KOPT-K1 (cell line): ENCODE measurements around the gene BCDIN3D.
A peak's percentile ranks its signal among the peaks of the same experiment; 100 is the strongest.

Source experiments
- H3K27ac ChIP-seq: fragments of 200-600 bp; sonication (generic); 2 replicates; pipeline ENCODE4 v1.5.1; 2016; ENCODE audit warnings: antibody characterized with exemption, mild to moderate bottlenecking, low read depth, low read length; ENCODE audit not compliant: poor library complexity, severe bottlenecking
- H3K36me3 ChIP-seq: fragments of 200-600 bp; sonication (generic); 2 replicates; pipeline ENCODE4 v1.5.1; 2017; ENCODE audit warnings: antibody characterized with exemption, mild to moderate bottlenecking, low read length, moderate library complexity; ENCODE audit not compliant: insufficient read depth
- H3K9me3 ChIP-seq: fragments of 200-600 bp; sonication (generic); 2 replicates; pipeline ENCODE4 v1.5.1; 2017; ENCODE audit warnings: antibody characterized with exemption, low read length, mild to moderate bottlenecking; ENCODE audit not compliant: insufficient read depth, poor library complexity, severe bottlenecking

The BCDIN3D gene

DNA sequence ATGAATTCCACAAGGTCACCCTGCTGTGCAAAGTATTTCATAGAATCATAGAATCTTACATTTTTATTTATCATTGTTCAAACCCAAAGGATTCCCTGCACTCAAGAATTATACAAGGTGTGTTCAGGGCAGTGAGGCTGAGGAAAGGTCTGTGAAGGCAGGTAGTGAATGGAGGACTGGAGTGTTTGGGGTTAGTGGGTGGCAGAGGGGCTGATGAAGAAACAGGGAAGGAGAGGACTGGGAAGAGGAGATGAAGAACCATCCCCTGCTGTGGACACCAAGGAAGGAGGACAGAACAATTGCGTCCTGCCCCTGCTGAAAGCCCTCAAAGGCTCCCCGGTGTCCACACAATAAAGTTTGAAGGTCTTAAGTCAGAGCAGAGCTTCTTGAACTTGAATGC, 10.8 kb upstream of the BCDIN3D start:
- H3K36me3 ChIP-seq = no peaks in the 10 kb centered on the region
- H3K9me3 ChIP-seq = no peaks in the 10 kb centered on the region
- no peak overlapping the region for H3K27ac ChIP-seq

DNA sequence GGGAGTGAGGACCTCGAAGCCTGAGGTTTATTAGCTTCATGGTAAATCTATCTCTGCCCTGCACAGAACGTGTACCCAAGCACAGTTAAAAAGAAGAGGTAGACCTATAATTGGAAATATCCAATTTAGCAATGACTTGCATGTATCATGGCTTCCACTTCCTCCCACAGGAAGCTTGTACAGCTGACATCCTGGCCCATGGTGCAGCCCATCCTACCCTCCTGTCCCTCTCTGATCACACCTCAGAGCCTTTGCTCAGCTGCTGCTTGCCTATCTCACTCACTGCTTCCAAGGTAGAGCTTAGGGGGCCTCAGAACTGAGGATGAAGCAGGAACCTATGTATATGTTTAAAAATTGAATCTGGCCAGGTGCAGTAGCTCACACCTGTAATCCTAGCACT, 4.3 kb upstream of the BCDIN3D start:
- Histone ChIP-seq H3K9me3 (no peaks in the 10 kb centered on the region), H3K27ac (peak overlapping the region; percentile 1), H3K36me3 (no peaks in the 10 kb centered on the region)

- Histone ChIP-seq H3K27ac (no peak overlapping the region), H3K36me3 (no peaks in the 10 kb centered on the region), H3K9me3 (no peaks in the 10 kb centered on the region)
Observed at GRCh38 chr12:49846032-49846431, 3.1 kb upstream of the BCDIN3D start.

DNA sequence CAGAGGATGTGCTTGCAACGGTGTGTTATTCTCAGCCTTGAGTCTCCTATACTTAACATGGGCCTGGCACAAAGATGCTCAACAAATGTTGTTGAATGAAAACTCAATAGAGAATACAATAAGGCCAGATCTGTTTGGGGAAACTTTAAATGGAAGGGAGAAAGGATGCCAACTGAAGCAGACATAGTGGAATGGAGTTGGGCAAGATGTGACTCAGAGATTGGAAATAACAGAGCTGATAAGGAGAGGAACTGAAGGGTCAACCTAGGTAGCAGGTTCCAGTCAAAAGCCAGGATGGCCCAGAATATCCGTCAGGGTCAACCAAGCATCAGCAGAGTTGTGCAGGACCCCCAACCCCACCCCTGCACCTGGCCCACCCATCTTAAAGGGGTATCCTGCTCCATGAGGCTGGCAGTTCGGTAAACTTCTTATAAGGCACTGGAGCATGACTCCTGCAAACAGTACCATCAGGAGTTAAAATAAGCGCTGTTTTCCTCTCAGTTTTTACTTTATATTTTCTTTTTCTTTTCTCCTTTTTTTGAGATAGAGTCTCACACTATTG, 1.1 kb upstream of the BCDIN3D start:
- H3K36me3 ChIP-seq = no peaks in the 10 kb centered on the region
- H3K27ac ChIP-seq = no peak overlapping the region

GRCh38 chr12:49843411-49843810, 505 bp upstream of the BCDIN3D start:
- H3K9me3 ChIP-seq = no peaks in the 10 kb centered on the region
- H3K36me3 ChIP-seq = peaks cover 3% of the 10 kb centered on the region; the same call in 1 of the 2 replicates
- peak overlapping the region; percentile 71 for H3K27ac ChIP-seq

More for the DNA sequence above, 1.1 kb upstream of the BCDIN3D start:
- no peaks in the 10 kb centered on the region for H3K9me3 ChIP-seq

DNA sequence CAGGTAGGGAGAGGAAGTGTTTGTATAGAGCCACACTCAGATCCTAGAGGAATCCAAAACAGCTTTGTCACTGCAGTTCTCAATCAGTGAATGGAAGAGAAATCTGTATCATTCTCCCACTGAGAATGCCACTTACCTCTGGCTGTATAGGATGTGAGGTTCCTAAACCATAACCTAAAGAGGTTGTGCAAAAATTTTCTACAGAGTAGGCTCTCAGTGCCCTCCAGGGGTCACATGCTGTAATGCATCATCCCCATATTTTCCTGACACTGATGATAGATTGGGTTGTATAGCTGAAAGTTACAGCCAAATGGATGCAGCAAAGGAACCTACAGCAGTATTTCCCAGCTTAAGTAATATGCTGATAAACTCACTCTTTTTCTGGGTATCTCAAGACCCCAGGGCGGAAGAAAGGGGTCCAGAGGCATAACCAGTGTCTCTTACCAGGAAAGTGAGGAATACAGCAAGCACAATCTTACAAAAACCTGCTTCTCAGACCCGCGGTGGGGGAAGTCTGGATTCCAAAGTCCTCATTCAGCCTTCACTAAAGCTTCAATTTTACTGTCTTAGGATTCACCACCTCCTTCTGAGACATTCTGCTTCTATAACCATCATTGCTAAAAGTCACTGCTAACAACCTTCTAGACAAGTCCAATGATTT, 3.8 kb downstream of the BCDIN3D start:
- Histone ChIP-seq H3K36me3 (peaks cover 5% of the 10 kb centered on the region; the same call in 1 of the 2 replicates), H3K27ac (no peak overlapping the region), H3K9me3 (no peaks in the 10 kb centered on the region)

DNA sequence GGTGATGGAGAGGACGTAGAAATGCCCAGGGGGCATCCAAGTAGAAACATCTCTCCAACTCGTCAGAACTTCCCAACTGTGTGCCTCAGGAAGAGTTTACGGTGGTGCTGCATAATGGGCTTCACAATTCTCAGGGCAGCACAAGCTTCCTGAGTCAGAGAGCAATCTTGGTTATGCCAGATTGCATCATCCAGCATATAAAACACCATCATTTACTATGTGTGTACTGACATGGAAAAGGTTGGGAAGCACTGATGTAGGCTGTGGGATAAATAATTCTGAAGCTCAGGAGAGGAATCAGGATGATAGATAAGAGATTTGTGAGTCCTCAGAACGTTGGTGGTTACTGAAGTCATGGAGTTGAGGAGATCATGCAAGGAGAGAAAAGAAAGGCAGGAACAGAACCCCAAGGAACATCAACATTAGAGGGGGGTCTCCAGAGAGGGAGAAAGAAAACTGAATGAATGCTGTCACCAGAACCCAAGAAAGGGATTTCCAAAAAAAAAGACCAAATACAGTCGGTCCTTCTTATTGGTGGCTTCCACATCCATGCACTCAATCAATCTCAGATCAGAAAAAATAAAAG, 10.0 kb downstream of the BCDIN3D start:
- H3K36me3 ChIP-seq = no peaks in the 10 kb centered on the region
- H3K9me3 ChIP-seq = no peaks in the 10 kb centered on the region
- no peak overlapping the region for H3K27ac ChIP-seq

DNA sequence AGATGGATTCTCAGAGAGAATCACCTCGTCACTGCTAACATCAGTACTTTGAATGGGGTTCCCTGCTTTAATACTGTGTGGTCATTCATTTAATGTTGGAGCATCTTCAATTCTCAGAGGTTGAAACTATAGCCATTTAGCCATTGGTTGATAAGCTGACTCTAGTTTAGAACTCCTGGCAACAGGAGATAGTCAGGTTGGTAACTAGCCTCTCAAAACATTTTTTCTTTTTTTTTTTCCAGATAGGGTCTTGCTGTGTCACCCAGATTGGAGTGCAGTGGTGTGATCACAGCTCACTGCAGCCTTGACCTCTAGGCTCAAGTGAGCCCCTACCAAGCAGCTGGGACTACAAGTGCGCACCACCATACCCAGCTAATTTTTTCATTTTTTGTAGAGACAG, 11.2 kb downstream of the BCDIN3D start:
- Histone ChIP-seq H3K9me3 (no peaks in the 10 kb centered on the region), H3K27ac (no peak overlapping the region), H3K36me3 (no peaks in the 10 kb centered on the region)

- Histone ChIP-seq H3K9me3 (no peaks in the 10 kb centered on the region), H3K27ac (peak within 1 kb of the TSS; percentile 65), H3K36me3 (no peaks in the 10 kb centered on the region)
Observed at GRCh38 chr12:49828133-49829091, 14.5 kb downstream of the BCDIN3D start, which contains the start of gene NCKAP5L. Gene NCKAP5L, minus strand, starts transcription at chr12:49828413. Its CDS starts 24,369 bp downstream, at chr12:49804044.

DNA sequence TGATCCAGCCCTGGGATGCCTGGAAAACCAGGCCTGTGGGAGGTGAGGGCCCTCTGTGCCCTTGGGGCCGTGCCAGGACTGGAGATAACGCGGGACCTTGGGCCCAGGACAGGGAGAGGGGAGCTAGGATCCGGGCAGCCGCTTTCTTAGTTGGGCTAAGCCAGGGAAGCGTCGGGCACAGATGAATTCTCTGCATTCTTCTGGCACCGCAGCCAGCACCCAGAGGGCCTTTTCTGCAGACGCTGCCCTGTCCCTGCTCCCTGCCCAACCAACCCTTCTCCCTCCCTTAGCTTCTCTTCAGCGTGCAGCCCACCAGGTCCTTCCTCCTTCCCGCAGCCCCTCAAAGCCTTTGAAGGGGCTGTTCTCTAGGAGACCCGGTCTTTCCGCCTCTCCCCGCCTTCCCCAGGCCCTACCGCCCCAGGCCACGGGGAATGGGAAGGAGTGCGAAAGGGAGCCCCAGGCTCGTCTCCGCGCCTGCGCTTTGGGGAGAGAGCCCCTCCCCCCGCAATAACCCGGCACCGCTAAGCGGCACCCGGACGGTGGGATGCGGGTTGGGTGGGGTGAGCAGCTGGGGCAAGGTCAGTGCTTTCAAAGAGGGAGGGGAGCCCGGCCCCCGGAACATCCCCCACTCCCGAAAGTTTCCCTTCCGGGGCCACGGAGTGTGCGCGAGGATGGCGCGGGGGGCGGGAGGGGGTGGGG, 15.4 kb downstream of the BCDIN3D start:
- Histone ChIP-seq H3K9me3 (no peaks in the 10 kb centered on the region), H3K27ac (peak overlapping the region; percentile 65), H3K36me3 (peaks cover 6% of the 10 kb centered on the region; the same call in 1 of the 2 replicates)

DNA sequence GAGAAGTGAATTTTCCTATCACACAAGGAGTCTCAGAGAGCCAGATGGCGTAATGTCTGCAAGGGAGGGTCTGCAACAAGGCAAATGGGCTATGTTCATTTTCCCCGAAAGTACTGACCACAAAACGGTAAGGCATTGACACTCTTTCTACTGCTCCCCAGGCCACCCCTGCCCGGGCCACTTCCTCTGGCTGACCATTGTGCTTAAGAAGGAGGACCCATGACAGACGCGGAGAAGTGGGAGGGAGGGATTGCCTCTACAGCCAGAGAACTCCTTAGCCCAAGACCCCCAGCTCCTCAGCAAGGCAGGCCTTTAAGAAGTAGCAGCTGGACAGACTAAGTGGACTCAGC, 15.9 kb downstream of the BCDIN3D start:
- Histone ChIP-seq H3K27ac (peak overlapping the region; percentile 65), H3K9me3 (no peaks in the 10 kb centered on the region), H3K36me3 (peaks cover 11% of the 10 kb centered on the region; the same call in 1 of the 2 replicates)

DNA sequence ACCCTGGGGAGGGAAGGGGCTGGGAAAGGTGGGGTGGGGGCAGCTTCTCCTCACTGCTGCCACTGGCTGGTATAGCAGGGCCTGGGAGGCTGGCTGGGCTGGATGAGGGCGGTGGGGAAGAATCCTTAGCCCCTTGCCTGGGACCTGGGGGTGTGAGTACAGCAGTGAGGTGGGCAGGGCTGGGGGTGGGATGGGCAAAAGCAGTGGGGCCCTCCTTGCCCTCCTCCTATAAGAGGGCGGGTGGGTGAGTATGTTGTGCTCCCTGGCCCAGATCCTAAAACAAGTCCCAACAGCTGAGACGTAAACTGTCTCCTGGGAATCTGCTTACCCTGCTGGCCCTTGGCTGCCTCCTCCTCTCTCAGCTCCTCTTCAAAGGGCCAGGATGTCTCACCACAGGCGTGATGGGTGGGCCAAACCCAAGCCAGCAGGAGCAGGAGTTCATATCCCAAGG, 16.9 kb downstream of the BCDIN3D start:
- H3K36me3 ChIP-seq = peaks cover 15% of the 10 kb centered on the region; the same call in 1 of the 2 replicates
- H3K9me3 ChIP-seq = no peaks in the 10 kb centered on the region
- no peak overlapping the region for H3K27ac ChIP-seq

GRCh38 chr12:49825360-49825970, 17.4 kb downstream of the BCDIN3D start:
- Histone ChIP-seq H3K27ac (no peak overlapping the region), H3K36me3 (peaks cover 15% of the 10 kb centered on the region; the same call in 1 of the 2 replicates), H3K9me3 (no peaks in the 10 kb centered on the region)

DNA sequence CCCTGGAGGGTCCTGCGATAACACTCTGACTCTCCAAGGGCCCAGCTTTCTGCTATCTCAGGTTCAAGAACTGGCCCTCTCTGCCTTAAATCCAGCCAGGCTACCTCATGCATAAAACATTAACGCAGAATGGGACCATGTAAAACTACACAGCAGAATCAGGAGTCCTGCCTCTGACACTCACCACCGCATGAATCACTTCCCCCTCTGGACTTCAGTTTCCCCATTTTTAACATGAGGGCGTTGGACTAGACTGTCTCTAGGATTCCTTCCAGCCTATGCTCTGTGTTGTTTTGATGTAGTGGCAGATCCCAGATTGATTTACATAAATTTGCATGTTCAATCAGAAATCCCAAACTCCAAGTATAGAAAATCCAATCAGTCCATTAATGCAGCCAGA, 18.0 kb downstream of the BCDIN3D start:
- Histone ChIP-seq H3K9me3 (no peaks in the 10 kb centered on the region), H3K36me3 (peaks cover 15% of the 10 kb centered on the region; the same call in 1 of the 2 replicates), H3K27ac (no peak overlapping the region)
